ENCODE results near the gene SNAP29. TPM values are rescaled to one million over a fixed set of nuclear protein-coding genes. Genes with fewer than 3 reads are reported as not detected.

The SNAP29 gene
- total and polyA plus RNA-seq, 9 of the 15 experiments (the other 6 are each of a cell fraction or from before 2014, with no cell fraction given): 19.5 to 250 (median 75.9) TPM

GRCh38 chr22:20823264-20823663 is 35.5 kb upstream of the SNAP29 start (continued):
- no peak for TF ChIP-seq POLR3G (IDR thresholded peaks at IDR 0.05; ENCODE audit: extremely low read depth, insufficient read length, insufficient replicate concordance)
- TF ChIP-seq ZNF707 (CRISPR knock-in tag; conservative IDR thresholded peaks at IDR 0.05): 0 out of 2 replicates have a peak, but pooled peaks have one; percentile 19
- TF ChIP-seq SNIP1 (IDR thresholded peaks at IDR 0.05; ENCODE audit: low read depth): no peak
- no peak for TF ChIP-seq ZNF384 (IDR thresholded peaks at IDR 0.05; ENCODE audit: low read depth, low read length)
- TF ChIP-seq SAFB (IDR thresholded peaks at IDR 0.05; ENCODE audit: borderline replicate concordance, low read depth, low read length): no peak
- TF ChIP-seq ZBTB26 (CRISPR knock-in tag; IDR thresholded peaks at IDR 0.05): no peak
- TF ChIP-seq MCM7 (IDR thresholded peaks at IDR 0.05): no peak
- no peak for TF ChIP-seq ZNF518B (CRISPR knock-in tag; IDR thresholded peaks at IDR 0.05)
- no peak for TF ChIP-seq ZNF431 (CRISPR knock-in tag; IDR thresholded peaks at IDR 0.05)
- TF ChIP-seq HBP1 (CRISPR knock-in tag; IDR thresholded peaks at IDR 0.05): no peak
